Upper lobe of left lung (tissue), 4 donors: ENCODE measurements around the gene GLT8D2.

Experiments used
- CTCF ChIP-seq, 6 experiments: fragments of 450-650 bp in 4 of 6; fragments of 200-600 bp in 2 of 6; sonication (generic) in 2 of 6; IDR thresholded peaks; one replicate each; pipeline ENCODE4 v1.5.1; 2016 to 2019; ENCODE audit warnings: antibody characterized with exemption in 6 of 6
- POLR2A ChIP-seq, 4 donors: fragments of 450-650 bp; IDR thresholded peaks; one replicate each; pipeline ENCODE4 v1.5.1; 2016 to 2017; ENCODE audit warnings: antibody characterized with exemption in 4 of 4, mild to moderate bottlenecking in 2 of 4

- TF ChIP-seq CTCF (IDR thresholded peaks at IDR 0.05) (no peak), POLR2A (IDR thresholded peaks at IDR 0.05) (no peak)
These were observed 80.6 kb downstream of the GLT8D2 start for GRCh38 chr12:103969391-103969790.
